K562 (cell line): ENCODE results near the gene KHSRP. TPM values are rescaled to one million over a fixed set of nuclear protein-coding genes. Genes with fewer than 3 reads are reported as not detected.
A peak's percentile ranks its signal among the peaks of the same experiment; 100 is the strongest.

Source experiments
- CBFA2T3 ChIP-seq: fragments of 450-650 bp; IDR thresholded peaks from 2 replicates; pipeline ENCODE4 v1.6.1; 2017
- CHAMP1 ChIP-seq: fragments of 450-650 bp; IDR thresholded peaks from 2 replicates; pipeline ENCODE4 v1.6.1; 2016; ENCODE audit warnings: mild to moderate bottlenecking
- COPS2 ChIP-seq: fragments of 450-650 bp; conservative IDR thresholded peaks from 2 replicates; pipeline ENCODE4 v1.6.1; 2016; ENCODE audit warnings: mild to moderate bottlenecking, moderate library complexity
- E2F4 ChIP-seq: sonication (generic); formaldehyde crosslinking; IDR thresholded peaks from 2 replicates; pipeline ENCODE4 v1.8.0; 2022; ENCODE audit warnings: mild to moderate bottlenecking, low read depth, missing genetic modification reagents
- ETS2 ChIP-seq: IDR thresholded peaks from 2 replicates; pipeline ENCODE4 v1.6.1; 2016; ENCODE audit warnings: borderline replicate concordance, missing genetic modification characterization, mild to moderate bottlenecking, moderate library complexity, missing compliant biosample characterization; ENCODE audit not compliant: poor library complexity, severe bottlenecking
- KHSRP ChIP-seq: fragments of 450-650 bp; IDR thresholded peaks from 2 replicates; pipeline ENCODE4 v1.6.1; 2017
- KLF6 ChIP-seq: fragments of 250-450 bp; sonication (Bioruptor Pico); IDR thresholded peaks from 2 replicates; pipeline ENCODE4 v1.4.0; 2020; ENCODE audit warnings: mild to moderate bottlenecking, moderate library complexity, borderline replicate concordance
- MBD2 ChIP-seq: sonication (generic); IDR thresholded peaks from 2 replicates; pipeline ENCODE4 v1.6.1; 2016; ENCODE audit warnings: low read depth, borderline replicate concordance
- MCM5 ChIP-seq: fragments of 450-650 bp; IDR thresholded peaks from 2 replicates; pipeline ENCODE4 v1.6.1; 2016; ENCODE audit warnings: low read depth
- NBN ChIP-seq: fragments of 450-650 bp; IDR thresholded peaks from 2 replicates; pipeline ENCODE4 v1.6.1; 2016; ENCODE audit warnings: low read depth, mild to moderate bottlenecking
- NCOA2 ChIP-seq, 2 experiments: fragments of 450-650 bp; IDR thresholded peaks; 2 replicates each; pipeline ENCODE4 v1.6.1; 2018; ENCODE audit warnings: mild to moderate bottlenecking in 2 of 2, moderate library complexity in 1 of 2; ENCODE audit not compliant: partially characterized antibody in 2 of 2
- NFATC3 ChIP-seq: fragments of 450-650 bp; IDR thresholded peaks from 2 replicates; pipeline ENCODE4 v1.6.1; 2017; ENCODE audit warnings: mild to moderate bottlenecking
- SIRT6 ChIP-seq: IDR thresholded peaks from one replicate; pipeline ENCODE4 v1.6.1; 2012; ENCODE audit warnings: low read depth, mild to moderate bottlenecking, control low read depth, inconsistent platforms, low read length, moderate library complexity
- SP1 ChIP-seq: sonication (generic); formaldehyde crosslinking; IDR thresholded peaks from 2 replicates; pipeline ENCODE4 v1.8.1; 2022; ENCODE audit warnings: mild to moderate bottlenecking, missing genetic modification reagents
- TRIM24 ChIP-seq, 2 experiments: fragments of 450-650 bp; IDR thresholded peaks; 2 replicates each; pipeline ENCODE4 v1.6.1; 2016
- TRIM28 ChIP-seq: fragments of 450-650 bp; IDR thresholded peaks from 2 replicates; pipeline ENCODE4 v1.6.1; 2017
- ZNF318 ChIP-seq, 2 experiments: fragments of 450-650 bp; IDR thresholded peaks; 2 replicates each; pipeline ENCODE4 v1.6.1; 2016; ENCODE audit warnings: mild to moderate bottlenecking in 2 of 2, borderline replicate concordance in 1 of 2, low read depth in 1 of 2, moderate library complexity in 1 of 2
- polyA plus RNA-seq, 8 experiments: library from polyadenylated mRNA; depleted of rRNA in 4 of 8; stranded (reverse) in 5 of 8; unstranded in 3 of 8; fragments of >200 nt; fragmentation: Nextera tagmentation in 2 of 8; fragmentation: Illumina TruSeq in 1 of 8; extraction: Ambion mirVana in 2 of 8; extraction: Trizol in 1 of 8; gene quantifications; 2 replicates each; pipeline versions ENCODE4 v1.2.1 to v1.2.3, GENCODE V29; 2011 to 2014; ENCODE audit warnings: inconsistent platforms in 1 of 8, missing spikeins in 1 of 8
- total RNA-seq, 7 experiments: library from RNA; depleted of rRNA in 6 of 7; stranded (reverse); fragments of >200 nt in 6 of 7; fragmentation: Illumina TruSeq in 2 of 7; extraction: Trizol in 2 of 7; gene quantifications; 2 replicates each; pipeline versions ENCODE4 v1.2.1 to v1.2.3, GENCODE V29; 2011 to 2021; ENCODE audit warnings: low replicate concordance in 1 of 7

KHSRP gene
- total and polyA plus RNA-seq, 9 of the 15 experiments (the other 6 are each of a cell fraction or from before 2014, with no cell fraction given) = 4.2 to 564 (median 139) TPM

GRCh38 chr19:6424939-6425731 is 524 bp upstream of the KHSRP start (continued):
- TF ChIP-seq ZNF318 (IDR thresholded peaks at IDR 0.05; ENCODE audit: borderline replicate concordance in 1 of 2, low read depth in 1 of 2) (no peak), MBD2 (peak; percentile 99), CBFA2T3 (no peak), NFATC3 (no peak), NBN (no peak), SP1 (CRISPR knock-in tag) (peak; percentile 96), CHAMP1 (no peak), TRIM24 (IDR thresholded peaks at IDR 0.05) (peak in 1 of 2 experiments; percentile 47; a peak in 1 of 4 replicates), MCM5 (no peak), COPS2 (no peak), ETS2 (no peak), NCOA2 (IDR thresholded peaks at IDR 0.05; ENCODE audit: partially characterized antibody in 2 of 2) (no peak), E2F4 (CRISPR knock-in tag) (peak; percentile 63; the same call in 1 of the 2 replicates), KLF6 (CRISPR knock-in tag) (peak; percentile 78; the same call in 1 of the 2 replicates), SIRT6 (no peak), KHSRP (no peak), TRIM28 (no peak)
